ENCODE data around the gene RLIM. TPM values are rescaled to one million over a fixed set of nuclear protein-coding genes. Genes with fewer than 3 reads are reported as not detected.
A peak's percentile ranks its signal among the peaks of the same experiment; 100 is the strongest.

The RLIM gene
- total RNA-seq, 1 donor = 93.3 TPM

DNA sequence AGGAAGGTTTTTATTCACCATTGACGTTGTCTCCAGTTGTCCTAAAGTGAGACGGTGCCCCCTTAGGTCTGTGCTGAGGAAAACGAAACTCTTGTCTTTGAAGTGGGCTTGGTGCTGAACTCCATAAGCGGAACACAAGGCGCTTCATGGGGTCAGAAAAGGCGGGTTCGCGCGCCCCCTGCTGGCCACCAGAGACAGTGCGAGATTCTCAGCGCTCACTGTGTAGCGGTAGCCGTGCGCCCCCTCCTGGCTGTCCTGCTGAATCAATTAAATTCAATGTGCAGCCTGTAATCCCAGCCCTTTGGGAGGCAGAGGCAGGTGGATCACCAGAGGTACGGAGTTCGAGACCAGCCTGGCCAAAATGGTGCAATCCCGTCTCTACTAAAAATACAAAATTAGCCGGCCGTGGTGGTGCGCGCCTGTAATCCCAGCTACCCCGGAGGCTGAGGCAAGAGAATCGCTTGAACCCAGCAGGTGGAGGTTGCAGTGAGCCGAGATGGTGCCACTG, 64.1 kb downstream of the RLIM start:
- Histone ChIP-seq H3K27me3 (ENCODE audit: insufficient read depth, low read length) (no peaks in the 10 kb centered on the region), H3K4me1 (ENCODE audit: insufficient read depth, low read length) (no peaks in the 10 kb centered on the region), H3K9me3 (ENCODE audit: low read depth, low read length) (no peaks in the 10 kb centered on the region), H3K4me3 (ENCODE audit: low read length) (no peak overlapping the region)

DNA sequence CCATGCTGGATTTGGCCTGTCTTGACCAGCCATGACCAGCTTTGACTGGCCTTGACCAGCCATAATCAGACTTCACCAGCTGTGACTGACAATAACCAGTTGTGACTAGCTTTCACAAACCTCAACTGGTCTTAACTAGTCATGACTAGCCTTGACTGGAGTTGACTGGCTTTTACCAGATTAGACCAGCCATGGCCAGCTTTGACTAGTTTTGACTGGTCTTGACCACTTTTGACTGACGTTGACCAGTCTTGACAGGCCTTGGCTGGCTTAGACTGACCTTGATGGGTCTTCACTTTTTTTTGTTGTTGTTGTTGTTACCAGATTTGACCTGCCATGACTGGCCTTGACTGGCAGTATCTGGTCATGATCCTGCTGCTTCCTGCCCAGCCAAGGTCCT, 67.4 kb downstream of the RLIM start:
- Histone ChIP-seq H3K4me1 (ENCODE audit: insufficient read depth, low read length) (no peaks in the 10 kb centered on the region), H3K27me3 (ENCODE audit: insufficient read depth, low read length) (no peaks in the 10 kb centered on the region), H3K4me3 (ENCODE audit: low read length) (no peak overlapping the region), H3K9me3 (ENCODE audit: low read depth, low read length) (no peaks in the 10 kb centered on the region)

- H3K27me3 ChIP-seq (ENCODE audit: insufficient read depth, low read length) = no peaks in the 10 kb centered on the region
Observed at GRCh38 chrX:74545880-74546523, 68.4 kb downstream of the RLIM start.

DNA sequence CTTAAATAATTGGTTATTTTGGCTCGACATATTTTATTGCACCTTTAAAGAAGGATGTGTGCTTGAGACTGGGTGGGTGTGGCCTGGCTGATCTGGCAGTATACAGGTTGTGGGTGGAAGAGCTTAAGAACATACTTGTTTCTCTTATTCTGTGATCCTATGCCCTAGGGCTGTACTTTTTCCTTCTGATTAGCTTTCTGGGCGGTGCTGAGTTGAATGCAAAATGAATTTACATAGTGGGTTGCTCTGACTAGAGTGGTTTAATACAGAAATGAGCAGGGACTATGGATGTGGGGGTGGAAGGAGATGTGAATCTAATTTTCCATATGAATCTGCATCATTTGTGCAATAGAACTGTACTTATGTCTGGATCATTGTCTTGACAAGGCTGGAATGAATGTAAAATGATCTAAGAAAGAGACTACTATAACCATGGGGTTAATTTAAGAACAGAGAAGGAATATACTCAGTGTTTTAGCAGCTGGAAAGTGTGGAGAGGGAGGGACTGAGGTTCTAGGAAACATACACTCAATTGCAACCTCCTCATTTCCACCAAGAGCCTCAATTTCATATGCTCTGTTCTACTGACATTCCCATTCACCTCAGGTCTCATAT, 73.7 kb downstream of the RLIM start:
- no peaks in the 10 kb centered on the region for H3K27me3 ChIP-seq (ENCODE audit: insufficient read depth, low read length)
- no peak overlapping the region for H3K4me3 ChIP-seq (ENCODE audit: low read length)
- no peaks in the 10 kb centered on the region for H3K9me3 ChIP-seq (ENCODE audit: low read depth, low read length)
- peaks cover 5% of the 10 kb centered on the region for H3K4me1 ChIP-seq (ENCODE audit: insufficient read depth, low read length)

More at GRCh38 chrX:74545880-74546523, 68.4 kb downstream of the RLIM start:
- no peaks in the 10 kb centered on the region for H3K4me1 ChIP-seq (ENCODE audit: insufficient read depth, low read length)
- H3K4me3 ChIP-seq (ENCODE audit: low read length) = no peak overlapping the region
- H3K9me3 ChIP-seq (ENCODE audit: low read depth, low read length) = no peaks in the 10 kb centered on the region

DNA sequence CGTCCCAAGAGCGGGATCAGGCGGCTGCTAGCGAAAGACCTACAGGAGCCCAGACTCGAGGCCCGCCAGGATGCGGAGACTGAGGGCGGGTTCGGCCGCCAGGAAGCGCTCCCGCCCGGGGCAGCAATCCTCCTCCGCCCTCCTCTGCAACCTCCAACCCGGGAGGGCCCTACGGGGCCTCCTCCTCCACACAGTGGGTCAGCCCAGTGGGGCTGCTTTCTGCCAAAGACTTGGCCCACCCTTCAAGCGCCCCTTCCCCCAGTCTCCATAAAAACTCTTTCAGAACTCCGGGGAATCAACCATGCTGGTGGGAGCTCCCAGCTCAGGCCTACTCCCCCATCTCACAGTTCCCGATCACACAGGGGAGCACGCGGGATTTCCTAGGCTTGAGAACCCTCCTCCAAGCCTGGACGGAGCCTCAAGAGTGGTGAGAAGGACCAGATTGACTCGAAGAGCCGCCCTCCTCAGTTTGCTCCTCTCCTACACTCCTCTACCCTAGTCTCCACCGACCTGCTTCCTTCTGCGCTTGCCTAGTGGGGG, 77.5 kb downstream of the RLIM start:
- Histone ChIP-seq H3K4me3 (ENCODE audit: low read length) (peak overlapping the region; percentile 41), H3K9me3 (ENCODE audit: low read depth, low read length) (no peaks in the 10 kb centered on the region), H3K4me1 (ENCODE audit: insufficient read depth, low read length) (peaks cover 12% of the 10 kb centered on the region), H3K27me3 (ENCODE audit: insufficient read depth, low read length) (no peaks in the 10 kb centered on the region)

DNA sequence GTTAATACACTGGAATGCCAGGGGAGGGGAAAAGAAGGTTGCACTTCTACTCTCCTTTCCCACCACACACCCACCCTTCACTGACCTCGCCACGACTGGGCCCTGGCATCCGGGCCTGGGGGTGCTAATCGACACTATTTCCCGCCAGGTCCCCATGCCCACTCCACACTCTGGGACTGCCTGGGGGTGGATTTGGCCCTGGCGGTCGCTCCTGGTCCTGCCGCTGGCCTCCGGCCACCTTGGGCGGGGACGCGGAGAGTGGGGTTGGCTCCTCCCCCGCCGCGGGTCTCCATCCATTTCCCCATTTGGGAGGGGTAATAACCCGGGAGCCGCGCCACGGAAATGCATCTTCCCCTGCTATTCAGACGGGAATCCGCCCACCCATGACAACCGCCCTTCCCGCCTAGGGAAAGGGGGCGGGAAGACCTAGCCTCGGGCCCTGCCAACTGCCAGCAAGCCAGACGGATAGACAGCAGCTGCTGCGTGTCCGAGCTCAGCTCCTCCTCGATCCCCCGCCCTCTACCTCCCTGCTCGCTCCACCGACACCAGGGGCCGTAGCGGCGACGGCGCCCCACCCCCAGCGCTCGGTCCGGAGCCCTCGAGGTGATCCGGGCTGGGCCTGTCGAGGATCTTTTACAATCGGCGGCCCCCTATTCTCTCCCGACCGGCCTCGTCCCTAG, 78.1 kb downstream of the RLIM start:
- Histone ChIP-seq H3K9me3 (ENCODE audit: low read depth, low read length) (no peaks in the 10 kb centered on the region), H3K4me1 (ENCODE audit: insufficient read depth, low read length) (peaks cover 12% of the 10 kb centered on the region), H3K4me3 (ENCODE audit: low read length) (peak overlapping the region; percentile 41), H3K27me3 (ENCODE audit: insufficient read depth, low read length) (no peaks in the 10 kb centered on the region)

GRCh38 chrX:74535408-74536151, 78.8 kb downstream of the RLIM start:
- Histone ChIP-seq H3K27me3 (ENCODE audit: insufficient read depth, low read length) (no peaks in the 10 kb centered on the region), H3K4me3 (ENCODE audit: low read length) (peak overlapping the region; percentile 41), H3K4me1 (ENCODE audit: insufficient read depth, low read length) (peaks cover 12% of the 10 kb centered on the region)

More at GRCh38 chrX:74535408-74536151, 78.8 kb downstream of the RLIM start:
- no peaks in the 10 kb centered on the region for H3K9me3 ChIP-seq (ENCODE audit: low read depth, low read length)

Other genes with a start within 250 kb of the RLIM start
- not detected for gene SLC16A2, start 193.1 kb downstream of the RLIM start, total RNA-seq